GM23338 (cell line): ENCODE measurements around the gene DRGX. TPM values are rescaled to one million over a fixed set of nuclear protein-coding genes. Genes with fewer than 3 reads are reported as not detected.

Source experiments
- ATAC-seq: fragments of 200-7000 bp; cut with Tn5 transposase; 3 replicates; pipeline ENCODE4 v1.9.1; 2020
- DNase-seq: peaks from one replicate; pipeline ENCODE4 v3.0.0-alpha.2; 2015; ENCODE audit warnings: low spot score
- H2AFZ ChIP-seq: fragments of 200-600 bp; sonication (generic); 2 replicates; pipeline ENCODE4 v1.8.0; 2016; ENCODE audit warnings: antibody characterized with exemption, mild to moderate bottlenecking, moderate library complexity
- H3F3A ChIP-seq: fragments of 200-600 bp; sonication (generic); replicated peaks from 2 replicates; pipeline ENCODE4 v1.8.0; 2017; ENCODE audit warnings: antibody characterized with exemption, mixed run types, low read depth
- H3K27ac ChIP-seq: fragments of 200-600 bp; sonication (generic); 2 replicates; pipeline ENCODE4 v1.6.1; 2016; ENCODE audit warnings: low read depth
- H3K27me3 ChIP-seq: fragments of 200-600 bp; sonication (generic); 2 replicates; pipeline ENCODE4 v1.8.0; 2016; ENCODE audit warnings: mild to moderate bottlenecking, mixed run types, moderate library complexity; ENCODE audit not compliant: insufficient read depth
- H3K36me3 ChIP-seq: fragments of 200-600 bp; sonication (generic); 2 replicates; pipeline ENCODE4 v1.8.0; 2016; ENCODE audit warnings: mild to moderate bottlenecking; ENCODE audit not compliant: insufficient read depth
- H3K4me1 ChIP-seq: fragments of 200-600 bp; sonication (generic); 2 replicates; pipeline ENCODE4 v1.8.0; 2016; ENCODE audit warnings: mild to moderate bottlenecking, moderate library complexity; ENCODE audit not compliant: insufficient read depth
- H3K4me2 ChIP-seq: fragments of 200-600 bp; sonication (generic); 2 replicates; pipeline ENCODE4 v1.7.1; 2017; ENCODE audit warnings: mixed run types
- H3K4me3 ChIP-seq: fragments of 200-600 bp; sonication (generic); 2 replicates; pipeline ENCODE4 v1.6.1; 2016; ENCODE audit warnings: mixed run types
- H3K79me2 ChIP-seq: fragments of 200-600 bp; sonication (generic); replicated peaks from 2 replicates; pipeline ENCODE4 v1.8.0; 2017; ENCODE audit warnings: mild to moderate bottlenecking; ENCODE audit not compliant: insufficient read depth
- H3K9me2 ChIP-seq: fragments of 200-600 bp; sonication (generic); 2 replicates; pipeline ENCODE4 v1.8.0; 2017; ENCODE audit not compliant: insufficient read depth
- H4K20me1 ChIP-seq: fragments of 200-600 bp; sonication (generic); replicated peaks from 2 replicates; pipeline ENCODE4 v1.8.0; 2017; ENCODE audit warnings: mild to moderate bottlenecking; ENCODE audit not compliant: insufficient read depth
- H3K27ac Mint-ChIP-seq: 2 replicates; pipeline ENCODE4 v1.8.0; 2020; ENCODE audit warnings: inconsistent platforms, mild to moderate bottlenecking, moderate library complexity, mixed read lengths
- H3K27me3 Mint-ChIP-seq: 3 replicates; pipeline ENCODE4 v1.8.0; 2022; ENCODE audit warnings: low read depth, mild to moderate bottlenecking, moderate library complexity, mixed read lengths, inconsistent platforms; ENCODE audit not compliant: insufficient read depth, poor library complexity
- H3K36me3 Mint-ChIP-seq: 3 replicates; pipeline ENCODE4 v1.8.0; 2021; ENCODE audit warnings: low read depth, mild to moderate bottlenecking, inconsistent platforms, moderate library complexity, mixed read lengths
- H3K4me1 Mint-ChIP-seq: 3 replicates; pipeline ENCODE4 v1.8.0; 2020; ENCODE audit warnings: mild to moderate bottlenecking, inconsistent platforms, mixed read lengths
- H3K4me3 Mint-ChIP-seq: 3 replicates; pipeline ENCODE4 v1.8.0; 2021; ENCODE audit warnings: moderate library complexity, mild to moderate bottlenecking, inconsistent platforms, mixed read lengths
- H3K9me3 Mint-ChIP-seq: 3 replicates; pipeline ENCODE4 v1.8.0; 2020; ENCODE audit warnings: moderate library complexity, mild to moderate bottlenecking, inconsistent platforms, mixed read lengths
- CREB1 ChIP-seq: fragments of 250-450 bp; sonication (Bioruptor Pico); IDR thresholded peaks from 2 replicates; pipeline ENCODE4 v1.5.0; 2020; ENCODE audit warnings: low read depth, mild to moderate bottlenecking, moderate library complexity
- EZH2 ChIP-seq: fragments of 200-600 bp; sonication (generic); IDR thresholded peaks from one replicate; pipeline ENCODE4 v1.8.0; 2017; ENCODE audit warnings: antibody characterized with exemption, mild to moderate bottlenecking, low read depth; ENCODE audit not compliant: unreplicated experiment
- EZH2phosphoT487 ChIP-seq: fragments of 200-600 bp; sonication (generic); IDR thresholded peaks from one replicate; pipeline ENCODE4 v1.8.1; 2018; ENCODE audit warnings: antibody characterized with exemption; ENCODE audit not compliant: unreplicated experiment
- JUNB ChIP-seq: IDR thresholded peaks from one replicate; pipeline ENCODE4 v1.6.1; 2016; ENCODE audit warnings: antibody characterized with exemption; ENCODE audit not compliant: unreplicated experiment
- NANOG ChIP-seq: IDR thresholded peaks from 2 replicates; pipeline ENCODE4 v1.6.1; 2016; ENCODE audit warnings: antibody characterized with exemption, borderline replicate concordance
- POLR2AphosphoS5 ChIP-seq: IDR thresholded peaks from 2 replicates; pipeline ENCODE4 v1.6.1; 2016; ENCODE audit warnings: antibody characterized with exemption, low read depth
- REST ChIP-seq: IDR thresholded peaks from one replicate; pipeline ENCODE4 v1.6.1; 2018; ENCODE audit warnings: antibody characterized with exemption; ENCODE audit not compliant: unreplicated experiment
- STAT1 ChIP-seq: IDR thresholded peaks from one replicate; pipeline ENCODE4 v1.6.1; 2016; ENCODE audit warnings: antibody characterized with exemption; ENCODE audit not compliant: unreplicated experiment
- ZNF114 ChIP-seq: fragments of 250-450 bp; sonication (Bioruptor Pico); IDR thresholded peaks from 2 replicates; pipeline ENCODE4 v1.5.0; 2020; ENCODE audit warnings: mild to moderate bottlenecking, moderate library complexity
- ZNF331 ChIP-seq: fragments of 250-450 bp; sonication (Bioruptor Pico); IDR thresholded peaks from 2 replicates; pipeline ENCODE4 v1.5.0; 2020; ENCODE audit warnings: low read depth, mild to moderate bottlenecking, moderate library complexity
- polyA plus RNA-seq: library from polyadenylated mRNA; unstranded; fragments of >200 nt; fragmentation: Nextera tagmentation; extraction: Ambion mirVana; gene quantifications from 2 replicates; pipeline ENCODE4 v1.2.1, GENCODE V29; 2016
- total RNA-seq: library from RNA; depleted of rRNA; stranded (reverse); fragments of >200 nt; shearing (Covaris generic); gene quantifications from 2 replicates; pipeline ENCODE4 v1.2.3, GENCODE V29; 2014
- TF ChIP-seq, protein P1 (sequence below): IDR thresholded peaks from 2 replicates; pipeline ENCODE4 v1.6.1; 2016; ENCODE audit warnings: antibody characterized with exemption
- TF ChIP-seq, protein P2 (sequence below), 2 experiments: fragments of 200-600 bp in 1 of 2; sonication (generic) in 1 of 2; conservative IDR thresholded peaks; 2 replicates each; pipeline versions ENCODE4 v1.5.1 to v1.6.1; 2016 to 2017; ENCODE audit warnings: antibody characterized with exemption in 2 of 2, low read depth in 2 of 2, mild to moderate bottlenecking in 2 of 2, moderate library complexity in 1 of 2
- TF ChIP-seq, protein P3 (sequence below): fragments of 250-450 bp; sonication (Bioruptor Pico); IDR thresholded peaks from 2 replicates; pipeline ENCODE4 v1.5.0; 2020; ENCODE audit warnings: mild to moderate bottlenecking, moderate library complexity

The DRGX gene
- total and polyA plus RNA-seq, 2 experiments from 2014 or later = not detected

- ATAC-seq = no peak
- 0 out of 2 replicates have a peak, but pooled peaks cover 2% of the 10 kb centered on the region for H3K9me2 ChIP-seq
Measured at GRCh38 chr10:49350846-49351532, 44.9 kb downstream of the DRGX start.

More at GRCh38 chr10:49350846-49351532, 44.9 kb downstream of the DRGX start:
- Histone ChIP-seq H3K27ac (no peak overlapping the region), H3K4me3 (no peak overlapping the region), H2AFZ (no peak overlapping the region), H3F3A (no peaks in the 10 kb centered on the region), H4K20me1 (no peaks in the 10 kb centered on the region), H3K36me3 (no peaks in the 10 kb centered on the region), H3K79me2 (no peaks in the 10 kb centered on the region), H3K4me1 (no peaks in the 10 kb centered on the region), H3K27me3 (no peaks in the 10 kb centered on the region), H3K4me2 (no peak overlapping the region)
- H3K27ac Mint-ChIP-seq = no peak overlapping the region
- no peak overlapping the region for H3K4me3 Mint-ChIP-seq
- H3K4me1 Mint-ChIP-seq = no peaks in the 10 kb centered on the region
- H3K9me3 Mint-ChIP-seq = 0 out of 3 replicates have a peak, but pooled peaks cover 4% of the 10 kb centered on the region
- no peaks in the 10 kb centered on the region for H3K27me3 Mint-ChIP-seq
- no peak for TF ChIP-seq POLR2AphosphoS5
- TF ChIP-seq JUNB = no peak
- TF ChIP-seq REST = no peak
- TF ChIP-seq NANOG = no peak
- TF ChIP-seq, protein P1, sequence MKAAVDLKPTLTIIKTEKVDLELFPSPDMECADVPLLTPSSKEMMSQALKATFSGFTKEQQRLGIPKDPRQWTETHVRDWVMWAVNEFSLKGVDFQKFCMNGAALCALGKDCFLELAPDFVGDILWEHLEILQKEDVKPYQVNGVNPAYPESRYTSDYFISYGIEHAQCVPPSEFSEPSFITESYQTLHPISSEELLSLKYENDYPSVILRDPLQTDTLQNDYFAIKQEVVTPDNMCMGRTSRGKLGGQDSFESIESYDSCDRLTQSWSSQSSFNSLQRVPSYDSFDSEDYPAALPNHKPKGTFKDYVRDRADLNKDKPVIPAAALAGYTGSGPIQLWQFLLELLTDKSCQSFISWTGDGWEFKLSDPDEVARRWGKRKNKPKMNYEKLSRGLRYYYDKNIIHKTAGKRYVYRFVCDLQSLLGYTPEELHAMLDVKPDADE = no peak
- TF ChIP-seq, protein P2, sequence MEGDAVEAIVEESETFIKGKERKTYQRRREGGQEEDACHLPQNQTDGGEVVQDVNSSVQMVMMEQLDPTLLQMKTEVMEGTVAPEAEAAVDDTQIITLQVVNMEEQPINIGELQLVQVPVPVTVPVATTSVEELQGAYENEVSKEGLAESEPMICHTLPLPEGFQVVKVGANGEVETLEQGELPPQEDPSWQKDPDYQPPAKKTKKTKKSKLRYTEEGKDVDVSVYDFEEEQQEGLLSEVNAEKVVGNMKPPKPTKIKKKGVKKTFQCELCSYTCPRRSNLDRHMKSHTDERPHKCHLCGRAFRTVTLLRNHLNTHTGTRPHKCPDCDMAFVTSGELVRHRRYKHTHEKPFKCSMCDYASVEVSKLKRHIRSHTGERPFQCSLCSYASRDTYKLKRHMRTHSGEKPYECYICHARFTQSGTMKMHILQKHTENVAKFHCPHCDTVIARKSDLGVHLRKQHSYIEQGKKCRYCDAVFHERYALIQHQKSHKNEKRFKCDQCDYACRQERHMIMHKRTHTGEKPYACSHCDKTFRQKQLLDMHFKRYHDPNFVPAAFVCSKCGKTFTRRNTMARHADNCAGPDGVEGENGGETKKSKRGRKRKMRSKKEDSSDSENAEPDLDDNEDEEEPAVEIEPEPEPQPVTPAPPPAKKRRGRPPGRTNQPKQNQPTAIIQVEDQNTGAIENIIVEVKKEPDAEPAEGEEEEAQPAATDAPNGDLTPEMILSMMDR (conservative IDR thresholded peaks at IDR 0.05; ENCODE audit: low read depth in 2 of 2) = no peak
- TF ChIP-seq ZNF114 (CRISPR knock-in tag) = no peak
- TF ChIP-seq EZH2 = no peak
- TF ChIP-seq EZH2phosphoT487 = no peak
- TF ChIP-seq STAT1 = no peak
- TF ChIP-seq, protein P3, sequence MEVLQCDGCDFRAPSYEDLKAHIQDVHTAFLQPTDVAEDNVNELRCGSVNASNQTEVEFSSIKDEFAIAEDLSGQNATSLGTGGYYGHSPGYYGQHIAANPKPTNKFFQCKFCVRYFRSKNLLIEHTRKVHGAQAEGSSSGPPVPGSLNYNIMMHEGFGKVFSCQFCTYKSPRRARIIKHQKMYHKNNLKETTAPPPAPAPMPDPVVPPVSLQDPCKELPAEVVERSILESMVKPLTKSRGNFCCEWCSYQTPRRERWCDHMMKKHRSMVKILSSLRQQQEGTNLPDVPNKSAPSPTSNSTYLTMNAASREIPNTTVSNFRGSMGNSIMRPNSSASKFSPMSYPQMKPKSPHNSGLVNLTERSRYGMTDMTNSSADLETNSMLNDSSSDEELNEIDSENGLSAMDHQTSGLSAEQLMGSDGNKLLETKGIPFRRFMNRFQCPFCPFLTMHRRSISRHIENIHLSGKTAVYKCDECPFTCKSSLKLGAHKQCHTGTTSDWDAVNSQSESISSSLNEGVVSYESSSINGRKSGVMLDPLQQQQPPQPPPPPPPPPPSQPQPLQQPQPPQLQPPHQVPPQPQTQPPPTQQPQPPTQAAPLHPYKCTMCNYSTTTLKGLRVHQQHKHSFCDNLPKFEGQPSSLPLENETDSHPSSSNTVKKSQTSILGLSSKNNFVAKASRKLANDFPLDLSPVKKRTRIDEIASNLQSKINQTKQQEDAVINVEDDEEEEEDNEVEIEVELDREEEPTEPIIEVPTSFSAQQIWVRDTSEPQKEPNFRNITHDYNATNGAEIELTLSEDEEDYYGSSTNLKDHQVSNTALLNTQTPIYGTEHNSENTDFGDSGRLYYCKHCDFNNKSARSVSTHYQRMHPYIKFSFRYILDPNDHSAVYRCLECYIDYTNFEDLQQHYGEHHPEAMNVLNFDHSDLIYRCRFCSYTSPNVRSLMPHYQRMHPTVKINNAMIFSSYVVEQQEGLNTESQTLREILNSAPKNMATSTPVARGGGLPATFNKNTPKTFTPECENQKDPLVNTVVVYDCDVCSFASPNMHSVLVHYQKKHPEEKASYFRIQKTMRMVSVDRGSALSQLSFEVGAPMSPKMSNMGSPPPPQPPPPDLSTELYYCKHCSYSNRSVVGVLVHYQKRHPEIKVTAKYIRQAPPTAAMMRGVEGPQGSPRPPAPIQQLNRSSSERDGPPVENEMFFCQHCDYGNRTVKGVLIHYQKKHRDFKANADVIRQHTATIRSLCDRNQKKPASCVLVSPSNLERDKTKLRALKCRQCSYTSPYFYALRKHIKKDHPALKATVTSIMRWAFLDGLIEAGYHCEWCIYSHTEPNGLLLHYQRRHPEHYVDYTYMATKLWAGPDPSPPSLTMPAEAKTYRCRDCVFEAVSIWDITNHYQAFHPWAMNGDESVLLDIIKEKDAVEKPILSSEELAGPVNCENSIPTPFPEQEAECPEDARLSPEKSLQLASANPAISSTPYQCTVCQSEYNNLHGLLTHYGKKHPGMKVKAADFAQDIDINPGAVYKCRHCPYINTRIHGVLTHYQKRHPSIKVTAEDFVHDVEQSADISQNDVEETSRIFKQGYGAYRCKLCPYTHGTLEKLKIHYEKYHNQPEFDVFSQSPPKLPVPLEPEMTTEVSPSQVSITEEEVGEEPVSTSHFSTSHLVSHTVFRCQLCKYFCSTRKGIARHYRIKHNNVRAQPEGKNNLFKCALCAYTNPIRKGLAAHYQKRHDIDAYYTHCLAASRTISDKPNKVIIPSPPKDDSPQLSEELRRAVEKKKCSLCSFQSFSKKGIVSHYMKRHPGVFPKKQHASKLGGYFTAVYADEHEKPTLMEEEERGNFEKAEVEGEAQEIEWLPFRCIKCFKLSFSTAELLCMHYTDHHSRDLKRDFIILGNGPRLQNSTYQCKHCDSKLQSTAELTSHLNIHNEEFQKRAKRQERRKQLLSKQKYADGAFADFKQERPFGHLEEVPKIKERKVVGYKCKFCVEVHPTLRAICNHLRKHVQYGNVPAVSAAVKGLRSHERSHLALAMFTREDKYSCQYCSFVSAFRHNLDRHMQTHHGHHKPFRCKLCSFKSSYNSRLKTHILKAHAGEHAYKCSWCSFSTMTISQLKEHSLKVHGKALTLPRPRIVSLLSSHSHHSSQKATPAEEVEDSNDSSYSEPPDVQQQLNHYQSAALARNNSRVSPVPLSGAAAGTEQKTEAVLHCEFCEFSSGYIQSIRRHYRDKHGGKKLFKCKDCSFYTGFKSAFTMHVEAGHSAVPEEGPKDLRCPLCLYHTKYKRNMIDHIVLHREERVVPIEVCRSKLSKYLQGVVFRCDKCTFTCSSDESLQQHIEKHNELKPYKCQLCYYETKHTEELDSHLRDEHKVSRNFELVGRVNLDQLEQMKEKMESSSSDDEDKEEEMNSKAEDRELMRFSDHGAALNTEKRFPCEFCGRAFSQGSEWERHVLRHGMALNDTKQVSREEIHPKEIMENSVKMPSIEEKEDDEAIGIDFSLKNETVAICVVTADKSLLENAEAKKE (CRISPR knock-in tag) = no peak
- TF ChIP-seq ZNF331 (CRISPR knock-in tag) = no peak
- TF ChIP-seq CREB1 (CRISPR knock-in tag) = no peak
- no peak for DNase-seq
- H3K36me3 Mint-ChIP-seq = no peaks in the 10 kb centered on the region
